Activated CD4-positive, alpha-beta T cell treated with anti-CD3 and anti-CD28 coated beads for 36 hours (primary cell): Measurements from ENCODE around the gene CACNA1I. TPM values are rescaled to one million over a fixed set of nuclear protein-coding genes. Genes with fewer than 3 reads are reported as not detected.
A peak's percentile ranks its signal among the peaks of the same experiment; 100 is the strongest.

Experiments used
- ATAC-seq: fragments of 200-7000 bp; cut with Tn5 transposase; one replicate; pipeline ENCODE4 v1.10.0; 2021; ENCODE audit warnings: mild to moderate bottlenecking, moderate library complexity
- CTCF ChIA-PET: fragments of 350-600 bp; sonication (Branson Sonifier 250); formaldehyde crosslinking; loops from one replicate; lab custom pipeline; 2021; ENCODE audit warnings: antibody characterized with exemption; lab: Charles Lee
- POLR2A ChIA-PET: fragments of 350-600 bp; sonication (Branson Sonifier 250); formaldehyde crosslinking; loops from one replicate; lab custom pipeline; 2021; ENCODE audit warnings: antibody characterized with exemption, inconsistent platforms; lab: Charles Lee
- DNase-seq: peaks from one replicate; pipeline ENCODE4 v3.0.0-alpha.2; 2020
- H3K27ac Mint-ChIP-seq: one replicate; pipeline ENCODE4 v1.8.0; 2021; ENCODE audit warnings: mixed read lengths
- H3K27me3 Mint-ChIP-seq: one replicate; pipeline ENCODE4 v1.8.0; 2021; ENCODE audit warnings: mixed read lengths
- H3K36me3 Mint-ChIP-seq: one replicate; pipeline ENCODE4 v1.8.0; 2021; ENCODE audit warnings: low read depth, mixed read lengths
- H3K4me1 Mint-ChIP-seq: one replicate; pipeline ENCODE4 v1.8.0; 2021; ENCODE audit warnings: mixed read lengths
- H3K4me3 Mint-ChIP-seq: one replicate; pipeline ENCODE4 v1.8.0; 2021; ENCODE audit warnings: mild to moderate bottlenecking, moderate library complexity, mixed read lengths
- H3K9me3 Mint-ChIP-seq: one replicate; pipeline ENCODE4 v1.8.0; 2021; ENCODE audit warnings: low read depth, mixed read lengths
- intact Hi-C, 2 experiments: fragments of 100-400 bp; cut with DNase I in 1 of 2; cut with micrococcal nuclease in 1 of 2; formaldehyde crosslinking; loops; one replicate each; pipeline versions ENCODE4 v1.14.2 to v1.15.1; 2022 to 2024; cut with DNase I, micrococcal nuclease
- total RNA-seq, 2 experiments: library from RNA; stranded (reverse); gene quantifications; one replicate each; pipeline ENCODE4 v1.2.3, GENCODE V29; 2021

Gene CACNA1I
- total RNA-seq, 2 experiments from 2014 or later: 0.37 to 0.39 TPM

DNA sequence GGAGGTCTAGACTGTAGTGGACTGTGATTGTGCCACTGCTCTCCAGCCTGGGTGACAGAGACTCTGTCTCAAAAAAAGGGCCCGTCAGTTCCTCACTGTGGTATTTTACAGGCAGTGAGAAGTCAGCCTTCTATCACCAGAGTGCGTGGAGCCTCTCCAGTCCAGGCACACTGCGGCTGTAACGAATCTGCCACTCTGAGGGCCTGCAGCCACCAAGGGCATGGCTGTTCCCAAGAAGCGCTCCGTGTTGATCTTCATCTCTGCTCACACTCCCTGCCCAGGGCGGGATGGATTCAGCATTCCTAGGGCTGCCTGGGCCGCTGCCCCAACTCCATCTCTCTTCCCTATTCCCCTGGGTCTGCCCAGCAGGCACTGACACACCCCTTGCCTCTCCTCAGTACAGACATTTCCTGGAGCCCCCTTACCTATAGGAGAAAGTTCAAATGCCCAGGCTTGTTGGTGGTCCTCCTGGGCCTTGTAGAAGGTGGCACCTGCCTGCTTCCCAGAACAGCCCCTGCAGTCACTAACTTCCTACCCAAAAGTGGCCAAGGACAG is 148.4 kb downstream of the CACNA1I start:
- Mint-ChIP-seq H3K4me3 (no peak overlapping the region), H3K27ac (no peak overlapping the region), H3K9me3 (no peaks in the 10 kb centered on the region), H3K4me1 (no peaks in the 10 kb centered on the region), H3K36me3 (no peaks in the 10 kb centered on the region), H3K27me3 (no peaks in the 10 kb centered on the region)
- intact Hi-C loops: no loop called here
- CTCF ChIA-PET: interaction anchor here (1.0 kb wide), 1 partner anchor 306 kb away, joined by 3 read pairs; no protein-coding TSS in a partner anchor
- DNase-seq (no peak), ATAC-seq (no peak)
- POLR2A ChIA-PET: no interaction called here

DNA sequence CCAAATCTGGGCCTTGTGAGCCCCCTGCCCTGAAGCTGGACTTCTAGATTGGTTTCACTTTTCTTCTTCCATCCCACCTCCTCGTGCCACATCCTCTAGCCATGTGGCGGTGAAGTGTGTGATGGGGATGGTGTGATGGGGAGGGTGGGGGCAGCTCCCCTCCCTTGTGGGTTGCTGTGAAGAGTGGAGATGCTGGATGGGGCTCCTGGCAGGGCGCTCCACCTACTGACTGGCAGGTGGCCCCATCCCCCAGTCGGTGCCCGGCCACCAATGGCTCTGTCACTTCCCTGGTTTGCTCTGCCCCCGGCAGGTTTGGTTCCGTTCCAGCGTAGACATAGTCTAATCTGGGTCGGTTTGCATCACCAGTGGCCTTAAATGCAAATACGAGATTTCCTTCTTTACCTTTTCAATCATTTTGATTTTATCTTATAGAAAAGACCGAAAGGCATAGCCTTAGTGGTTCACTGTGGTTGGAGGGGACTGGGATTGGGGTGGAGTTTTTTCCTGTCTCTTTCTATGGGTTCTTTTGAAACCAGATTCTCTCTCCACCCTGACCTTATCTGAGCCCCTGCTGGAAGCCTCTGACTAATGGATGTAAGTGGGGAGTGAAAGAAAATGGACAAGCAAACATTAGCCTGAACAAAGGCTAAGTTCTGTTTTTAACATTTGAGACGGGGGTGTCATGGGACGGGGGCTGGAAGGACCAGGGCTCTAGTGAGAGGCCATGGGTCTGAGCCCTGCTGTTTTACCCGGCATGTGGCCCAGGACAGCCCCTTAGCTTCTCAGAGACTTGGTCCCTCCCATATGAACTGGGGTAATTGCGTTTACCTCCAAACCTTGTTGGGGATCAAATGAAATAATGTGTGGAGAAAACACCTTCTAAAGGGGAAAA is 149.3 kb downstream of the CACNA1I start:
- POLR2A ChIA-PET: no interaction called here
- Mint-ChIP-seq H3K4me3 (no peak overlapping the region), H3K36me3 (no peaks in the 10 kb centered on the region), H3K9me3 (no peaks in the 10 kb centered on the region), H3K4me1 (no peaks in the 10 kb centered on the region), H3K27ac (no peak overlapping the region), H3K27me3 (no peaks in the 10 kb centered on the region)
- CTCF ChIA-PET: no interaction called here
- intact Hi-C loops: no loop called here
- no peak for ATAC-seq
- no peak for DNase-seq

DNA sequence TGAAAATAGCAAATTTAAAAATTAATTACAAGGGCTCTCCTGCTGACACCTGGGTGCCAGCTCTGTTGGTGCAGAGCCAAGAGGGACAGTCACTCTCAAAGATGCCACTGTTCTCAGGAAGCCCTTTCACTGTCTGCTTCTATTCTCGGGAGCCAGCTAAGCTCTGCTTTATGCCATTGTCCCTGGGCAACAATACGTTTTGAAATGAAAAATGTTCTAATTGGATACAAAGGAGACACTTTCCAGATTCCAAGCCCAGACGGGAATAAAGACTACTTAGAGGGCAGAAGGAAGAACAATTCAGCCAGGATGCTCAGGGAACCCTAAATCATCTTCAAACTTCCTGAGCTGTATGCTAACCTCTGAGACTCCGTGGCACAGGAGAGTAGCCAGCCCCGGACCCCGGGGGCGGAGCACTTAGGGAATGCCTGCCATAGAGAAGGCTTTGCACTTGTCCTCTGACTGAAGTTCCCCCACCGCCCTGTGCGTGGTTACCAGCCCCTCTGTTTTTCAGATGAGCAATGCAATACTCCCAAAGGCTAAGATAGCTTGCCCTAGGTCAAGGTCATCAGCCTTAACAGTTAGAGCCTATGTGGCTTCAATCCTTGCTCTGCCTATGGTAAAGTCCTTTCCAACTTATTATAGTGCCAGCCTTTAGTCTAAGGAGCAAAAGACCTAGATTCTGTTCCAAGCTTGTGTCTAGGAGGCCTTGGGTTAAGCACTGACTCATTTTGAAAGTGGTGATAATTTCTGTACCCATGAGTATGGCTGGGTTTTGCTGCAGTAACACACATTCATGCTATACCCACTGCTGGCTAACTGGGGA is 150.9 kb downstream of the CACNA1I start:
- ATAC-seq: peak; percentile 58
- no peaks in the 10 kb centered on the region for H3K27me3 Mint-ChIP-seq
- CTCF ChIA-PET: no interaction called here
- H3K9me3 Mint-ChIP-seq: no peaks in the 10 kb centered on the region
- H3K27ac Mint-ChIP-seq: no peak overlapping the region
- no peaks in the 10 kb centered on the region for H3K4me1 Mint-ChIP-seq
- H3K36me3 Mint-ChIP-seq: no peaks in the 10 kb centered on the region
- intact Hi-C loops: no loop called here
- POLR2A ChIA-PET: no interaction called here
- no peak overlapping the region for H3K4me3 Mint-ChIP-seq
- no peak for DNase-seq

DNA sequence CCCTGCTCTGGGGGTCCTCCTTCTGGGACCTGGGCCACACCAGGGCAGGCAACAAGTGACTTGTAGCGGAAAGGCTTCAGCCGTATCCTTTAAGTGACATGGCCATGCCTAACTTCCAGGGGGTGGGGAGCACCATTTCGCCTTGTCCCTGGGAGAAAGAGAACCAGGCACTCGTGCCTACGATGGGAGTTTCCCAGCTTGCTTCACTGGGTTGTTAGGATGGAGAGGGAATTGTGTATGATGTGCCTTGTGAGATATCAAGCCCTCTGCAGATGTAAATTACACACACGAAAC is 151.4 kb downstream of the CACNA1I start:
- Mint-ChIP-seq H3K4me1 (no peaks in the 10 kb centered on the region), H3K4me3 (no peak overlapping the region), H3K9me3 (no peaks in the 10 kb centered on the region), H3K27me3 (no peaks in the 10 kb centered on the region), H3K36me3 (no peaks in the 10 kb centered on the region), H3K27ac (no peak overlapping the region)
- DNase-seq (no peak), ATAC-seq (no peak)
- CTCF ChIA-PET: no interaction called here
- POLR2A ChIA-PET: interaction anchor here (0.6 kb wide), 1 partner anchor 198 kb away, joined by 4 read pairs; no protein-coding TSS in a partner anchor
- intact Hi-C loops: no loop called here

DNA sequence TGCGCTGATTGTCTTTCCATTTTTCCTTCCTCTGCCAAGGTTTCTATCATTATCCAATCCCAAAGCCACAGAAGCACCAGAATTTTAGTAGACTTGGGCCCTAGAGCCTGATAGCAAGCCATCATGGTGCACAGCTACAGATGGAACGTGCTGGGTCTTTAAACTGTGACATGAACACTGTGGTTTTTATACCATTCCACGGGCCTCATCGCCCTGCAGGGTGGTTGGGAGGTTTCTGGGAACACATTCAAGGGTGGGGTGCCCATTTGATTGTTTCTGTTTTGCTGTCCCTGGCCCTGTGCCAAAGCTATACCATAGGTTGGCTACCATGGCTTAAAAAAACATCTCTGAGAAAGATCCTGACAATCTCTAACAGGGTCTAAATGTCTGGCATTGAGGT is 151.9 kb downstream of the CACNA1I start:
- Mint-ChIP-seq H3K4me1 (no peaks in the 10 kb centered on the region), H3K9me3 (no peaks in the 10 kb centered on the region), H3K4me3 (no peak overlapping the region), H3K27ac (no peak overlapping the region), H3K36me3 (no peaks in the 10 kb centered on the region), H3K27me3 (no peaks in the 10 kb centered on the region)
- ChIA-PET POLR2A (interaction anchor here (0.6 kb wide), 1 partner anchor 198 kb away, joined by 4 read pairs; no protein-coding TSS in a partner anchor), CTCF (no interaction called here)
- ATAC-seq (no peak), DNase-seq (no peak)
- intact Hi-C loops: no loop called here

GRCh38 chr22:39723463-39723862 is 152.9 kb downstream of the CACNA1I start:
- Mint-ChIP-seq H3K4me1 (no peaks in the 10 kb centered on the region), H3K9me3 (no peaks in the 10 kb centered on the region), H3K27me3 (no peaks in the 10 kb centered on the region), H3K4me3 (no peak overlapping the region), H3K27ac (no peak overlapping the region), H3K36me3 (no peaks in the 10 kb centered on the region)
- CTCF ChIA-PET: no interaction called here
- intact Hi-C loops: no loop called here
- POLR2A ChIA-PET: no interaction called here
- DNase-seq: no peak
- ATAC-seq: no peak

DNA sequence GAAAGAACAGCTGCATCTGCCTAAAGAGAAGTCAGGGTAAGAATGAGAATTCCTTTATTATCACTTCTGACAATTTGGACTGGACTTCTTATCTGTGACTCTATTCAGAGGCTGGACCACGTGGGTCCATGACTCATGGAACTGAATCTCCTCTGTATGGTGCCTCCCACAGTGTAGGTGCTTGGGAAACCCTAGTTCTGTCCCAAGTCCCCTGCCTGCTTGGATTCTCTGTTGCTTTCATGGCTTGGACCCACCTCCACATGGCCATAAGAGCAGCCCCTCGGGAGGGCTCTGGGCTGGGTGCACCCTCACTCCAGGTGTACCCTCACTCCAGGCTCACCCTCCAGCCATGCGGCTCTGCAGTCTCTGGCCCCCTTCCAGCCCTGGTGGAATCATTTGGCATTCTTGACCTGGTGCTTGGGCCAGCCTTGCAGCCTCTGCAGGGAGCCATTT is 153.4 kb downstream of the CACNA1I start:
- Mint-ChIP-seq H3K36me3 (no peaks in the 10 kb centered on the region), H3K4me1 (no peaks in the 10 kb centered on the region), H3K4me3 (no peak overlapping the region), H3K27ac (no peak overlapping the region), H3K27me3 (no peaks in the 10 kb centered on the region), H3K9me3 (no peaks in the 10 kb centered on the region)
- DNase-seq (no peak), ATAC-seq (no peak)
- intact Hi-C loops: no loop called here
- POLR2A ChIA-PET: no interaction called here
- CTCF ChIA-PET: no interaction called here

DNA sequence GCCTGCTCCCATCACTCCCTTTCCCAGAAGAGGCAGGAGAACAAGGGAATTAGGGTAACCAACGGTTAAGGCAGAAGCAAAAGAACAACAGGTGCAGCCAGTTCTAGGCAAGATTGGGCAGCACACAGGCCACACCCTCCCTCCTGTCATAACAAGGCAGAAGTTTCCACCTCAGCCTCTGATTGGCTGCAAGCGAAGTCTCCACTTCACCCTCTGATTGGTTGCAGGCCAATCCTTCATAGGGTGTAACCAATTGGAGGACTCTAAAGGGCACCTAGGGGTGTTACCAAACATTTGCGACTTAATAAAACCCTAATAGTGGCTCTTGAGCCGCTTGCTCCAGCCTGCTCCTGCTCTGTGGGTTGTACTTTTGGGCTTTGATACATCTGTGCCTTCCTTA is 153.8 kb downstream of the CACNA1I start:
- Mint-ChIP-seq H3K27me3 (no peaks in the 10 kb centered on the region), H3K4me3 (no peak overlapping the region), H3K9me3 (no peaks in the 10 kb centered on the region), H3K27ac (no peak overlapping the region), H3K4me1 (no peaks in the 10 kb centered on the region), H3K36me3 (no peaks in the 10 kb centered on the region)
- ChIA-PET POLR2A (no interaction called here), CTCF (no interaction called here)
- no peak for DNase-seq
- ATAC-seq: peak; percentile 55
- intact Hi-C loops: no loop called here

DNA sequence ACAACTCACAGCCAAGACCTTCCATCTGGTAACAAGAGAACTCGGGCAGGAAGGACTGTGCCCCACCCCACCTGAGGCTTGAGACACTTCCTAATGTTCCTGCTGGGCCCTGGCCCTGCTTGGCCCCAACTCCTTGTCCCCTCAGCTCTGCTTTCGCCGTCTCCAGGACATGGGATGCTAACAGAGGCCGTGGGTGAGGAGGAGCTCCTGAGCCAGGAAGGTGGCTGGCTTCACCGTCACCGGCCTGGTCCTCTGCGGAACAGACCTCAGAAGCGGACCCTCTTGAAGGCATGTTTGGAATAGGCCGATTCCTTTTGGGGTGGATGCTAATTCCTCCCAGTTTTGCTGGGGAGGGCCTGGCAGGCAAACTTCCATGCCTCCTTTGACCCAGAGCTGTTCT is 154.3 kb downstream of the CACNA1I start:
- Mint-ChIP-seq H3K27ac (no peak overlapping the region), H3K4me3 (no peak overlapping the region), H3K9me3 (no peaks in the 10 kb centered on the region), H3K4me1 (no peaks in the 10 kb centered on the region), H3K27me3 (no peaks in the 10 kb centered on the region), H3K36me3 (no peaks in the 10 kb centered on the region)
- ATAC-seq (no peak), DNase-seq (no peak)
- ChIA-PET CTCF (interaction anchor here (0.6 kb wide), 1 partner anchor 200 kb away, joined by 3 read pairs; no protein-coding TSS in a partner anchor), POLR2A (no interaction called here)
- intact Hi-C loops: no loop called here

GRCh38 chr22:39725351-39726035 is 154.9 kb downstream of the CACNA1I start:
- no peak for DNase-seq
- intact Hi-C loops: no loop called here
- no peak for ATAC-seq
- Mint-ChIP-seq H3K36me3 (no peaks in the 10 kb centered on the region), H3K4me3 (no peak overlapping the region), H3K27ac (no peak overlapping the region), H3K9me3 (no peaks in the 10 kb centered on the region), H3K27me3 (no peaks in the 10 kb centered on the region), H3K4me1 (no peaks in the 10 kb centered on the region)
- ChIA-PET POLR2A (no interaction called here), CTCF (interaction anchor here (0.6 kb wide), 1 partner anchor 199 kb away, joined by 3 read pairs; no protein-coding TSS in a partner anchor)

GRCh38 chr22:39727541-39727940 is 157.0 kb downstream of the CACNA1I start:
- Mint-ChIP-seq H3K27me3 (no peaks in the 10 kb centered on the region), H3K27ac (no peak overlapping the region), H3K4me3 (no peak overlapping the region), H3K9me3 (no peaks in the 10 kb centered on the region), H3K4me1 (no peaks in the 10 kb centered on the region), H3K36me3 (no peaks in the 10 kb centered on the region)
- ChIA-PET CTCF (interaction anchor here (1.3 kb wide), 1 partner anchor 83 kb away, joined by 3 read pairs; no protein-coding TSS in a partner anchor), POLR2A (no interaction called here)
- no peak for DNase-seq
- ATAC-seq: no peak
- intact Hi-C loops: no loop called here
